Measurements from ENCODE around the gene GRN.
A peak's percentile ranks its signal among the peaks of the same experiment; 100 is the strongest.

Gene GRN

DNA sequence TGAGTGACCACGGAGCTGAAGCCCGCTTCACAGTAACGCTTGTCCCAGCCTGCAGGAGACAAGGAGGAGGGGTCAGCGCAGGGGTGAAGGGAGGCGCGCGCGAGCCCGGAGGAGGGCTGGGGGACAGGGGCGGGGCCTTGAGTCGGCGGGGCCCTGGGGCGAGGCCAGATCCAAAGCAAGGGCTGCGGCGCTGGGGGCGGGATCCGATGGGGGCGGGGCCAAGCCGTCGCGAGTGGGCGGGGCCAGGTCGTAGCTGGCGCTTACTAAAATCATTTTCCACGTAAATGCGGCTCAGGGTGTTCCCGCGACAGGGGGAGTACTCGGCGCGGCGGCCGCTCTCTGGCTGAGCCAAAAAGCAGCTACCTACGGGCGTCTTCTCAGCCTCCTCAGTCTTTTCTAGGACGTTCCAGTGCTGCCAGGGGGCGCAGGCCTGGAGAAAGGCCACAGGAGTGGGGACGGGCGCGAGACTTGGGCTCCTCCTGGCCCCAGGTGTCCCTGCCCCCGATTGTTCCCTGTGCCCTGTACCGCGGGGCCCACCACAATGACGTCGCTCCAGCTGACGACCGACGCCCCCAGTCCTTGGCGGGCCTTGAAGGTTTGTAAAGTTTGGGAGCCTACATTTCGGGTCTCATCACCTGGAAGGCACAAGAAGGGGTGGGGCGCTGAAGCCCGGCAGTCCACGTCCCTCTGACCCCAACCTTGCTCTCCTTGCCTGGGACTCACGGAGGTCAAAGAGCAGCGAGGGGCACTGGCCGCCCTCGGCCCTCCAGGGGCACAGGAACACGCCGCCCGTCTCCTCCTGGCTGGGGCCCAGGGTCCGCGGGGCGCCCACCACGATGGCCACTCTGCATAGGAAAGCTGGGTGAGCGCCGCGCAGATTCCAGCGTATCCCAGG is 40.4 kb downstream of the GRN start:
- DNase-seq: peak; percentile 92

DNA sequence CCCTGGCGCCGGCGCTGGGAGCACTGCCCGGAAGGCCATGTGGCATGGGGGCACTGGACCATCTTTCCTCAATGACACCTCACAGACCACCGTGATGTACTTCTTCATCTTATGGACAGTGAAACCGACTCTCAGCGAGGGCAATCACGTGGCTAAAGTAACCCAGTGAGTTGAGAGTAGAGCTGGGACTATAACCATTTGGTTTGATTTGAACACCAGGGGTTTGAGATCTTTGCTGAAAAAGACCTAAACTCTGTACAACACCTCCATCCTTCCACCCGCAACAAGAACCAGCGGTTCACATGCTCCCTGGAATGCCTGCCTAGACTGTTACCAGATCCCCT is 41.1 kb downstream of the GRN start:
- DNase-seq: no peak

DNA sequence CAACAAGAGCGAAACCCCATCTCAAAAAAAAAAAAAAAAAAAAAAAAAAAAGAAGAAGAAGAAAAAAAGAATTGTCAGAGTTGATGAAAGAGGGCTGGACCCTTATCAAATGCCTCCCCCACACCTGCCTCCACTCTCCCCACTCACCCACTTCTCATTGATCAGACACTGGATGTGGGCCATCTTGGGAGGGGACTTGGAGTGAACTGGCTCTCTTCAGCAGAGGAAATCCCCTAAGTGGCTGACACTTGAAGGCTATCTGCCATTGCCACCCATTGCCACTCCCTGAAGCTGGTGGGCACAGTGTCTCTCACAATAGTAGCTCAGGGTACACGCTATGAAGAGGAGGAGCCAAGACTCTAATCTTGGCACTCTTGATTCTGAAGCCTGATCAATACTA is 42.7 kb downstream of the GRN start:
- no peak for DNase-seq

DNA sequence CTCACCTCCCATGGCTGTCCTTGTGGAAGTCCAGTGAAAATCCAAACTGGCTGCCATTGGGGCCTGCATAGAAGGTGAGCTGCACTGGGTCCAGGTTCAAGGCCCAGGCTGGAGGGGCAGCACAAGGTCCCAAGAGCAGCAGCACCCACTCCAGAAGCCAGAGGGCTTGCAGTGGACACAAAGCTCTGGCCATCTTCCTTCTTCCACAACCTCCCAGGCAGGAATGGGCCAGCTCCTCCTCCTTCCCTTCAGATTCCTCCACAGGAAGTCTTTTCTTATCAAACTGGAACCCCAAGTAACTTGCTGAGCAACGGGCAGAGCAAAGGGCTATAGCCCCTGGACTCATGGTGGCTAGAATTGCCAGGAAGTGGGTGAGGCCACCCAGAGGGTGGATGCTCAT is 44.2 kb downstream of the GRN start, which contains the start of gene ITGA2B:
ITGA2B (minus strand) TSS at position 369 of the 400 bp plus-strand sequence; CDS start at position 193, 176 bp downstream.
- DNase-seq: no peak

DNA sequence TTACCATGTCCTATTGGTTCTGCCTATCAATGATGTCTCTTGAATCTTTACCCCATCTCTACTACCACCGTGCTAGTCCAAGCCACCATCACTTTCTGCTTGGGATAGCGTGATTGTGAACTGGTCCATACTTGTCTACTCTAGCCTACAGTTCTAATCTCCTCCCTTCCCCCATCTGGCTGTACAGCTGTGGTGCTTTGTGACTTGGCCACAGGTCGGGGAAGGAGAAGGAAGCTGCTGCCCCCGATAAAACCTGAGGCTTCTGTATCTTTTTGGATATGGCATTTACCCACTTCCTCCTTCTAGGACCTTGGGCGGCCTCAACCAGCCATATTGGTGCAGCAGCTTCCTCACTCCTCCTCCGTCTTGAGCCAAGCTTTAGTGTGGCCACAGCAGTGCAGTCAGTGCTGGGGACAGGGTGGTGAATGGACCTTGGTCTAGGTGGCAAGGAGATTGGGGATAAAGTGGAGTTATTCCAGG is 44.7 kb downstream of the GRN start:
- no peak for DNase-seq

DNA sequence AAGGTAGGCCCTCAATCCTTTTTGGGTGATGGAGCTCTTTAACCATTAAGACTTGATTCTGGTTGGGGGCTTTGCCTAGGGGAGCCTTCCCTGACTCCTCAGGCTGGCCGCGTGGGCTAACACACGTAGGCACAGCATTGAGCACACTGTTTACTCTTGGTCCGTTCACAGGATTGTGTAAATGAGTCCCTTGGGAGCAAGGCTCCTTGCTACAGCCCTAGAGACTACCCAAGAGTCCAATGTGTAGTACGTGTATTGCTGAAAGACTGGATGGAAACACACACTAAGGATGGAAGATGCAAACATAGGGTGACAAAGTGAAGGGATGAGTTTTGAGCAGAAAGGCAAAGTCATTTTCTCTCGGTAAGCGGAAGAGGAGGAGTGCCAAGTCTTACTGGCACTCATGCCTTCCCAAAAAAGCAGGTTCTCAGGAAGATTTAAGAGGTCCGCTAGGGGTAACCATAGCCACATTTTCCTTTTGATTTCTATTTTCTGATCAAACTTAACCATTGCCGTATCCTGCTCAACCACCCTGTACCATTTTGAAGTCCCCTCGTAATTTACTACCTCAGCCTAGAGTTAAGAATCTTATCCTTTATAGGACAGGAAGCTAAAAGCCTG is 45.3 kb downstream of the GRN start:
- no peak for DNase-seq

DNA sequence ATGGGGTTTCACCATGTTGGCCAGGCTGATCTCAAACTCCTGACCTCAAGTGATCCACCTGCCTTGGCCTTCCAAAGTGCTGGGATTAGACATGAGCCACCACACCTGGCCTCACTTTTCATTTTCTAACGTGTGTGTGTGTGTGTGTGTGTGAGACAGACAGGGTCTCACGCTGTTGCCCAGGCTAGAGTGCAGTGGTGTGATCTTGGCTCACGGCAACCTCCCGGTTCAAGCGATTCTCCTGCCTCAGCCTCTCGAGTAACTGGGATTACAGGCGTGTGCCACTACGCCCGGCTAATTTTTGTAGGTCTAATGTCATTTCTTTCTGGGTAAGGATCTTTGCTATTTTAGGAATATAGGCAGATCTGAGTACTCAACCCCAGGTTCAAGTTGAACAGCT is 49.0 kb downstream of the GRN start:
- peak; percentile 14 for DNase-seq

DNA sequence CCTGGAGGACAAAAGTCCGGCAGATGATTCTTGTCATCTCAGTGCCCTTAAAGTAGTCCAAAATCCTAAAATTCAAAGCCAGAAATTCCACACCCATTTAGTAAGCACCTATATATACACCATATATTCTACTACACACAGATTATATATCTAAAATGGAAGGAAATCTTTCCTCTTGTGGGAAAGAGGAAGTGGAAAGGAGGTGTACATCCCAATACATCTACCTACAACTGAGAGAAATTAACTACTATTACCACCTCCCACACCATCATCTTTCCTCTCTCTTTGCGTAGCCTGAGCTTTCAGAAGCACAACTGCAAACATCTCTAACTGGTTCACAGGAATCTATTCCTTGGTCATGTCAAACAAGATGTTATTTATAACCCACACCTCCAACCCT is 49.7 kb downstream of the GRN start:
- DNase-seq: no peak

DNA sequence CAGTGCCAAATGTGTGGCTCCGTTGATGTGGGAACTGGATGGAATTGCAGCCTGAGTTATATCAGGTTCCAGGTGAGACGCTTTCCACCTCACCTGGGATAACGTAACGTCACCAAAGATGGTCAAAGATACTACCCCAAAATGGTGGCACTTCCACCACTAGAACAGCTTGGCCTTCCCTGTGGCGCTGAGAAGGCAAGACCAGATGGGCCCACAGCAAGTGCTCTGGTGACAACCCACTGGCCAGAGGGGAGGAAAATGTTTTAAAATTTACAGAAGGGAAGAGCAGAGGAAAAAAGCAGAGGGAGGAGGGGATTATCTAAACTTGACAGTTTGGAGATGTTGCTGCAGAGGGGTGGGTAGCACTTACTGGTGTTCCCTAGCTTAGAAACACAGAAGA is 51.8 kb downstream of the GRN start:
- DNase-seq: no peak

DNA sequence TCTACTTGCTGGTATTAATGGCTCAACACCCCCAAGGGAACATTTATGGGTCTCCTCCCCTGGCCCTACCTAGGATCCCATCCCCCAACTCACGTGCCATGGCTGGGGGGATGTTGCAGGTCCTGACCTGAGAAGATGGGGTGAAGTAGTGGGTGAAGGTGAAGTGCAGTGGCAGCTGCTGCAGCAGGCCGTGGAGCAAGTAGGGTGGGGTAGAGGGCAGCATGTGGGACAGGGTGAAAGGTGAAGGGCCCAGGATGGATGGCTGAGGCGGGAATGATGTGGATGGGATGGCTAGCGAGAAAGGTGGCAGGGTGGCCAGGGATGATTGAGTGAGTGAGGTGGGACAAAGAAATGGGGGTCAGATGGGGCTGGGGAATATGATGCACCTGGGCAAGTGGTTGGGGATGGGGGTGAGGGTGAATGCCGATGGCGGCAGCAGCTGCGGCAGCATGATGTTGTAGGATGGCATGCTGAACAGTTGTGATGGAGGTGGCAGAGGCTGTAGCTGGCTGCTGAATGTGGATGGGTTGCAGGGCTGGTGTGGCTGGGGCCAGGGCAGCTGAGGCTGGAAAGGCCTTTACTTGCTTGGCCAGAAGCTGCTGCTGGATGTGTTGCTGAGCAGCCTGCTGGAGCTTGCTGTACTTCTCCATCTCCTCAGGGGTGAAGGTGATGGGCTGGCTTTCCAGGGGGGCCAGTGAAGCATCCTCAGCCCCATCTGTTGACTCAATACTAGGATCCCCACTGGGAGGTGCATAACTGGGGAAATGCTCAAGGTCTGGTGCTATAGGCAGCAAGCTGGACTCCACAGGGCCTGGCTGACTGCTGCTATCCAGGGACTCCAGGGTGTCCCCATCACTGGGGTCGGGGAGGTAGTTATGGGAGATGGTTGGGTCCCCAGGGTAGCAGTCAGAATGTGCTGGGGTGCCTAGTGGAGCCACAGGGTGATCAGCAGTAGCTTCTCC is 52.7 kb downstream of the GRN start:
- DNase-seq: no peak

DNA sequence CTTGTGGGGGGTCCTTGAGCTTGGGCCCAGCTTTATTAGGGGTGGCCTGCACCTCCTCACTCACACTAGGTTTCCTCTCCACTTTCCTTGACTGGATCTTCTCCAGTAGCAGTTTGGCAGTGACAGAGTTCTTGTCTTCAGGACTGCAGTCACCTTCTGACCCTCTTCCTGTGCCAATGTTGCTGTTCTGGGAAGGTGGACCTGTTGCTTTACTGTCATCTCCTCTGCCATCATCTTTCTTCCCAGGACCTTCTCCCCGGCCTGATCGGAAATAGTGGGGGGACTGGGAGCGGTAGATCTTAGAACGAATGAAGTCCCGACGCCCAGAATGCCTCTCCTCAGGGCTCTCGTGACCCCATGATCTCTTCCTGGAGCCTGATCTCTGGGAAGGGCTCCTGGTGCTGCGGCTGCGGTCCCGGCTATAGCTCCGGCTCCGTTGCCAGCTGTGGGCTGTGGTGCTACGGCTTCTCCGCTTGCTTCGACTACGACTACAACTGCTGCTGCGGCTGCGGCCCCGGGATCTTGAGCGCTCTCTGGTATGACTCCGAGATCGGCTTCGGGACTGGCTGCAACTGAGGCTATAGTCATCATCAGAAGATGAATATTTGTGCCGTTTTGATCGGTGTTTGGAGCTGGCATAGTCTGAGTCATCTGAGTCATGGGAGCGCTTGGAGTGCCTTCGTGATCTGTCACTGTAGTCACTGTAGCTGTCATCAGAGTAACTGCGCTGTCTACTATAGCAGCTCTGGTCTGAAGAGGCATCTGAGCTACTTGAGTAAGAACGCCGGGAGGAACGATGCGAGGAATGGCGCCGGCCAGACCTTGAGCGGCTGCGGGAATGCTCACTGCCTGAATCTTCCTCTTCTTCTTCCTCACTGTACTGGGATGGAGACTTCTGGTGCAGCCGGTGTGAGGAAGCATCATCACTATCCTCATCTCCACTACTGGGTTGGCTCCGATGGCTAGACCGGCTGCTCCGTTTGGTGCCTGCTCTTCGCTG is 53.9 kb downstream of the GRN start:
- DNase-seq: no peak

DNA sequence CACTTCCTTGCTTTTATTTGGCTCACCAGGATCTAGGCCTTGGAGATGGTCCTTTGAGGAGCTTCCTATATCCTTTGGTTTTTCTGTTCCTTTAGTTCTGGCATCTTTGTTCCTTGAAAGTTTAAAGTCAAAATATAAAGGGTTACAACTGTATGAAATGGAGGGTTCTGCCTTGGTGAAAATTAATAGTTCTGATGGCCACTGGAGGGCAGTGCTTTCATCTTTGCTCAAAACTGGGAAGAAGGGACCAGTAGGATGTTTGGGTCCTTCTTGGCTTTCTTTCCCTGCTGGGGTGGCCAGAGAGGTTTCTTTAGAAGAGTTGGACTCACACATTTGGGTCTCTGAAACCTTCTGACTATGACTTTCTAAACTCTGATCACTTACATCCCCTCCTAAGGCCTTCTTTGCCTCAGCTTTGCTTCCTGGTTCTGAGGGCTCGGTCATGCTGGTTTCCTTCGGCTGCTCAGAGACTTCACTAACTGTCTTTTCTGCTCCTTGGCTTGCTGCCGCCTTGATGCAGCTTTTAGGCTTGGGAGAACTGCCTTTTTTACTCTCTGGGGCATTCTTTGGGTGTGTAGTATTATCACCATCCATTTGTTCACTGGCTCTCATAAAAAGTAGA is 55.2 kb downstream of the GRN start:
- DNase-seq: no peak
